Measurements from ENCODE around the gene KNL1. TPM values are rescaled to one million over a fixed set of nuclear protein-coding genes. Genes with fewer than 3 reads are reported as not detected.

KNL1 gene
- total and polyA plus RNA-seq, 2 of the 8 experiments (the other 6 are each of a cell fraction or from before 2014, with no cell fraction given): 4.4 to 22.5 TPM

- TF ChIP-seq NRF1 (IDR thresholded peaks at IDR 0.05; ENCODE audit: low read depth, low read length) (no peak), E2F6 (IDR thresholded peaks at IDR 0.05) (no peak), ATF3 (IDR thresholded peaks at IDR 0.05; ENCODE audit: insufficient read depth, low read depth, low read length) (no peak), TAF1 (IDR thresholded peaks at IDR 0.05; ENCODE audit: low read depth, low read length) (no peak), JUN (IDR thresholded peaks at IDR 0.05; ENCODE audit: low read depth, low read length) (no peak)
Observed at GRCh38 chr15:40578892-40579291, 15.2 kb upstream of the KNL1 start (continued).

All from H1 (cell line).